Fibroblast of peridontal ligament (primary cell): ENCODE data around the gene C1orf141.
A peak's percentile ranks its signal among the peaks of the same experiment; 100 is the strongest.
"Not testable (repeated sequence)": the region's sequence is repeated elsewhere in the genome, so short reads cannot be mapped to it uniquely, and the experiment has no call there.

Experiments
- DNase-seq: peaks from one replicate; pipeline ENCODE4 v3.0.0-alpha.2; 2010; ENCODE audit errors: extremely low read depth

The C1orf141 gene

DNA sequence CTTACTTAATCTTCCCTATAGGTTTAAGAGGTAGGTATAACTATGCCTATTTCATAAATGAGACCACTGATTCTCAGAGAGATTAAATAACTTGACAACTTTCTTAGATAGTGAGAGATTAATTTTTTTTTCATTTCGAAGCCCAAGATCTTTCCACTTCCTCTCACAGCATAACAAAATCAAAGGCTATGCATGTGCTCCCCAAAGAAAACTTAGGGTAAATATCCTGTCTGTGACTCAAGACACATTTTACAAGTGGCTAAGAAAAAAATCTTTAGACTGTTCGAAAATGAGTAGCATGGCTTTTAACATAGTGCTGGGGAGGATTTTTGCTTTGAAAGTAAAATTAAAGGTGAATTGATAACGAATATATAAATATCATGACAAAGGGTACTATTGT lies 8.2 kb upstream of the C1orf141 start:
- DNase-seq = no peak

DNA sequence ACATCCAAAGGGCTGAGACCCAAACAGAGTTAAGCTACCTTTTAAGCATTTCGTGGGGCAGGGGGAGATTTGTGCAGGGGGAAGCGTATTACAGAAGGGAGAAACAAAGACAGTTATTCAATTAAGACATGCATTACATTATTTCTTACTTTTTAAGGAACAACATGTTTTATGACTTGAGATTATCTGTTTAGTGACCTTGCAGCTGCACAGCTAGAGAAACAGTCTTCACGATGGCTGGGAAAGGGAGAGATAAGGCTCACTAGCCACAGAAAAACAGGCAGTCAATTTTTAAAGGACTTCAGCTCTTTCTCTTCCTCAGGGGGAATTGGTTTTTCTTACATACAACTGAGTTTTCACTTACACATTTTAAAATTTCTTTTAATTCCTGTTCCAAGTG lies 7.1 kb upstream of the C1orf141 start:
- not testable (repeated sequence) for DNase-seq

DNA sequence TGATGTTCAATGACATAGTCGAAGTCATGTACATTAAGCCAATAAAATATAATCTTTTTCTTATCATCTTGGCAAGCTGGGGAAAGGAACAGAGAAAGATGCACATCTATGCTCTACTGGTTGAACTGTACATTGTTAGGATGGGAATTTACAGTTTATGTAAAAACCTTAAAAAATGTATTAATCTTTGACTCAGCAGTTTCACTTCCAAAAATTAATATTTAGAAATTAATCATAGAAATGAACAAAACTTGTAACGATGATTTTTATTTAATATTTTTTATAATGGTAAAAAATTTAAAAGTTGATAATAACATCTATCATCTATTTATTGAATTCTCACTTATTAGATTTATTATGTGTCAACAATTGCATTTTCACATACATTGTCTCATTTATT lies 5.7 kb upstream of the C1orf141 start:
- DNase-seq = no peak

DNA sequence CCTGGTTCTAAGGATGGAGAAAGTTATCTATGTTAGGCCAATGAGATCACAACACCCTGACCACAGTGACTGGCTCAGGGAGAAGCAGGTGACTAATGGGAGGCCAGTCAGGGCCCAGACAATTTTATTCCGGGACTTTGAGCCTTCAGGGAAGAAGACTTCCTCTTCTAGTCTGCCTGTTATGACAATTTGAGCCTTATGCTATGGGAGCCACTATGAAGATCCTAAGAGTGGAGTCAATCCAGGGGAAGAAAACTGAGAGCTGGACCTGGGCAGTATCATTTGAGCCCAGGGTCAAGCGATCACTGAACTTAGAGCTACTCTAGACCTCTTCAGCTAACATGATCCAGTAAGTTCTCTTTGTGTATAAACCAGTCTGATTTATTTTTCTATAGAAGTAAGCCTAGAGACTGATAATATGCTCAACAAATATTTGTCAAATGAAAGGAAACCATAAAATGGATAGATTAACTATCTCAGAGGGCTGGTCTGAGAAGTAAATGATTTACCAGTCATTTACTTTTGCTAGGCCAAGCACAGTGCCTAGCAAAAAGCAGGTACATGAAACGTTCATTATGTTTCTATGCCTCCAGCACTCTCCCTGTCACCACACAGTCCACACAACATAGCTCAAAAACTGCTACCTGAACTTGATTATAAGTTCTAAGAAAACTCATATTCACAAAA lies 4.2 kb upstream of the C1orf141 start:
- no peak for DNase-seq

DNA sequence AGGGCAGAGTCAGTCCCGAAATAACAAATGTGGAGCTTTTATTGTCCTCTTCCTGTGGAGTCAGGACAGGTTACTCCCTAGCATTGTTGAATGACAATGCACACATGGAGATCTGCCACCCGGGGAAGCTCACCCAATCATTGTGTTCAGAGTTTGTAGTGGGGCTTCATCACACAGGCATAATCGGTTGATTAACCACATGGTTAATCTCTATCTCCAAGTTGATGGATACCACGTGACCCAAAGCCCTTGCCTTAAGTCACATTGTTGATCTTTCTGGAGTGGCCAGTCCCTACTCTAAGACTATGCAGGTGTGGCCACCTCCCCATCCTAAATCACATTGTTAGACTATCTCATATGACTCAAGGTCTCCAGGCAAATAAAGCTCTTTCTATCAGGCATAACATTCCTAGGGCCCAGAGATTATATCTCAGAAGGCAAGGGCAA lies 2.6 kb upstream of the C1orf141 start:
- no peak for DNase-seq

DNA sequence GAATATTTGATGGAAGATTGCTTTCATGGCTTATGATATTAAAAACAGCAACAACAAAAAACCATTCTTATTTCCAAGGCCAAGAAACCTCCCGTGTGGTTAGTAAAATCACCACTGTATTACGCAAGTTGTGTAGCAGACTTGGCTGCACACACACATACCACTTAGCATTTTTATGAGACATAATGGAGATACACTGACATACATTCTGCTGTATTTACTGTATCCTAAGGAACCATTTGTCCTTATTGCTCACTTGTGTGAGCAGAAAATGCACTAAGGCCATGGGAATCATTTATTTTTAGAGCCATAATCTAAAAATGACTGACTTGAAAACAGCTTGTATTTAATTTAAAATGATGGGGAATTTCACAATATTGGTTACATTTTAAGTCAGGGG lies 584 bp upstream of the C1orf141 start:
- DNase-seq = peak; percentile 92

DNA sequence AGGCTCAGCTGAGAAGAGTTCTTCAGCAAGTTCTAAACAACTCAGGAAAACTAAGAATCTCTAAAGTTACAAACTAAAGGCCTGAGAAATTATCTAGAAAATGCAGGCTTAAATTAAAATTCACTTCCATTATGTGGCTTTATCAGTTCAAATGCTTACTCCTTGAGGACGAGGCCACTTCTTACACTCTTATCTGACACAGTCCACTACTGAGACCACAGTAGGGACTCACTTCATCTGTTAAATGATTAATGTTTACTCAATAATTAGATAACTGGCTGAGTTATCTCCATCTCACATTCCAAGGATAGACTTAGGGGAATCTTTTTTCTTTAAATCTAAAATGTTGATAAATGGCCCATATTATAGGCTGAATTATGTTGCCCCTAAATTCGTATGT lies 1.6 kb downstream of the C1orf141 start:
- no peak for DNase-seq

DNA sequence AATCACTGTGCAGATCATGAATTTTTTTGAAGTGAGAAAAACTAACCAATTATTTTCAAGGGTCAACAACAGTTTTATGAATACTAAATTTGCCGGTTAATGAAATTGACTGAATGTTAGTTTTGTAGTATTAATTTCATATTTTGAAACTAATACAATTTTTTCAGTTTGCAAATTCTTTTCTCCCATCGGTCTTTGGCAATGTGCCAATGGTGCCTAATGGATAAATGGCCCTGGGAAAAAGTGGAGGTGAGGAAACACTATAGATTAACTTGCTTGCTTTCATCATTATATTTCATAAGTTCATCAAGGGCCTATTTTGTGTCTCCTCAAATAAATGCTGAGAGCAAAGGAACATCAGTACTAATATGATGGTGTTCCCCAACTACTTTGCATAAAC lies 4.1 kb downstream of the C1orf141 start:
- no peak for DNase-seq

DNA sequence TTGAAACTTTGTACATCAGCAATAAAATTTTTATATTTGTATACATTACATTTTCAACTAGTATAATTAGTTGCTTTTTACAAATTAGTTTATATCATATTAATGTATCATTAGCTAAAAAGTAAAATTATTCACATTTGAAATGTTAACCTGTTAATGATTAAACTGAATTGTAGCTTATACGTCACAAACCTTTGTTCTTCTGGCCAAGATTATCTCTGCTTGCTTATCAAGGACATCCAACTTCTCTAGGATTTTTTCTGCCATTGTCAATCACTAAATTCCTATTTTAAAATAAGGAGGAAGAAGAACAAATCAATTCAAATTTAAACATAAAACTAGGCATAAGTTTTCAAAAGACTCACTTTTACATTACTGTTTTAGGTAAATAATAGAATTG lies 7.8 kb downstream of the C1orf141 start:
- DNase-seq = no peak

DNA sequence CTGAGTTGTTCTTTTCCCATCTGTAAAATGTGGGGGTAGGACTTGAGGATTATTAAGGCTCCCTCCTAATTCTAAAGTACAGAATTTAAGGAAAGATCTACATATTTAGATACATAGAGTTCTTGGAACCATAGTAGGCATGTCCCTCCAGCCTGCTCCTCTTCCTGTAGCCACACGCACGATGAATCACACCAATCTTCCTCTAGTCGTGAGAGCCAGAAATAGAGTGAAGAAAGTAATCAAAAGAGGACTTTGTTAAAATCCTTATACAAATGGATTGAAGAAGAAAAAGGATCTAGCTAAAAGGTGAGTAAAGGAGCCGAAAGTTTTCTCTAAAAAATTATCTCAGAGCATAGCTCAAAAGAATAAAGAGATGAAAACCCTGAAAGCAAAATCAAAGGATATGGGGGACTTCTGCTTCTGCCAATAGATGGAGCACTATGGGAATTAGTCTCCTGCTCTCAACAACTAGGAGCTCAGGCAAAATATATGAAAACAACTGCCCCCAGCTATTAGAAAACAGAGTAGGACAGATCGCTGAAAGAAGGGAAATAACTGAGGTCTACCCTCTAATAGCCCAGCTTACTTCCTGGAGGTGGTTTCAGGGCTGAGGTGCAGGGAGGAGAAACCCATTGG lies 8.5 kb downstream of the C1orf141 start:
- DNase-seq = peak; percentile 18

DNA sequence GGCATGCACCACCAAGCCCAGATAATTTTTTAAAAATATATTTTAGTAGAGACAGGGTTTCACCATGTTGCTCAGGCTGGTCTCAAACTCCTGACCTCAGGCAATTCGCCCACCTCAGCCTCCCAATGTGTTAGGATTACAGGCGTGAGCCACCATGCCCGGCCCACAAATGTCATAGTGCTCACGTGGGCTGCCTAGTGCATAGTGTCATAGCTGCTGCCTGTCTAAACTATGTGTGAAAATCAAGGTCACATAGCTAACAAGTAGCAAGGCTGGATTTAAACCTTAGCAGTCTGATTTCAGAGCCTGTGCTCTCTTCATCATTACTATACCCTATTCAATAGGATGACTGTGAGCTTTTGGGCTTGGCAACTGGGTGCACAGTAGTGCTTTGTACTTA lies 10.3 kb downstream of the C1orf141 start:
- no peak for DNase-seq

DNA sequence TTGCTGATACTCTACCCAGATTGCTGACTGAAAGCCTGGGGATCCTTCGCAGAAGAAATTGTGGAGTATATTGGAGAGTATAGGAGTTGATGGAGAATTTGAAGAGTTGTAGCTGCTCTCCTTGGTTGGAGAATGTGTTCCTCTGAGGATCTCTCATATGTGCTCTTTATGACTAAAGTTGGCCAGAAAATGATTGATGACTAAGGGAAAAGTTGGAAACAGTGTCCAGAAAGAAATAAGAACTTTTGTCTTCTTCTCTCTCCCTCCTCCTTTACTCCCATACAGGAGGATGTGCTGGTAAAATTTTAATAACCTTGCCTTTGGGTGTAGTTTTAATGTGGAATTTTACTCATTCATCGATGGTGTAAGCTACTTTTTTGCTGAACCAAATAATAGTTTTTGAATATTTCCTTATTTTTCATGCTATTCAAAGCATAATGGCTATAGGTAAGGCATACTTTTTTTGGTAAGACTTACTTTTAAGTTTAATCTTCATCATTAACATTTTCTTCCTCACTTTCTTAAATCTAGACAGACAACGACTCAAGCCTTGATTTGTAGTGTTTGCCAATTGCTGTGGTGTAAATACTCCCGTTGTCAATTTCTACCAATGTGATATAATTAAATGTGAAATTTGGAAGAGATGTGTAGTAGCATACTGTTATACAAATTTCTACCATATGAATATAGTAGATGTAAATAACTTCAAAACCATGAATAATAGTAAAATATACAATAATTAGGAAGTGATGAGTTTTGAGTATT lies 13.7 kb downstream of the C1orf141 start:
- DNase-seq = no peak

DNA sequence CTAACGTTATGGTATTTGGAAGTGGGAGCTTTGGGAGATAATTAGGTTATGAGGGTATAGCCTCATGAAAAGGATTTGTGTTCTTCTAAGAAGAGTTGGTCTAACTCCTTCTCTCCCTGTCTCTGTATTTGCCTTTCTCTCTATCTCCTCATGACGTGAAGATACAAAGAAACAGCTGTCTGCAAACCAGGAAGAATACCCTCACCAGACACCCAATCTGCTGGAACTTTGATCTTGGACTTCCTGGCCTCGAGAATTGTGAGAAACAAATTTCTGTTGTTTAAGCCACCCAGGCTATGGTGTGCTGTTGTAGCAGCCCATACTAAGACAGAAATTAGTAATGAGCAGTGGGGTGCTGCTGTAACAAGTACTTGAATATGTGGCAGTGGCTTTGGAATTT lies 16.1 kb downstream of the C1orf141 start:
- DNase-seq = no peak

DNA sequence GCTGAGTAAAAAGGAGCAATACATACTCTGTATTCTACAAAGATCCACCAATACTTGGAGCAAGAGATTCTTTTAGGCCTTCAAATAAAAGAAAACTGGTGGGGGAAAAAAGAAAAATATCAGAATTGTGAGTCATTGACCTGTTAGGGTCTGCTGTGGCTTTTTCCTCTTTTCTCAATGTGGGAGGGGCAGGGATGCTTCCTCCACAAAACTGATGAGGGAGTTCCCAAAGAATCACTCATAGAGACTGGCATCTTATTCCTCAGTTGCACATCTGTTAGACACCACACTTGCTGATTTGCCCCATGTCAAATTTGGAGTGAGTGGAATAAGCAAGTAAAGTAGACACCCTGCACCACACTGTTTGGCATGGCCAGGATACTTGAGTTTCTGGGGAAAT lies 16.6 kb downstream of the C1orf141 start:
- no peak for DNase-seq

DNA sequence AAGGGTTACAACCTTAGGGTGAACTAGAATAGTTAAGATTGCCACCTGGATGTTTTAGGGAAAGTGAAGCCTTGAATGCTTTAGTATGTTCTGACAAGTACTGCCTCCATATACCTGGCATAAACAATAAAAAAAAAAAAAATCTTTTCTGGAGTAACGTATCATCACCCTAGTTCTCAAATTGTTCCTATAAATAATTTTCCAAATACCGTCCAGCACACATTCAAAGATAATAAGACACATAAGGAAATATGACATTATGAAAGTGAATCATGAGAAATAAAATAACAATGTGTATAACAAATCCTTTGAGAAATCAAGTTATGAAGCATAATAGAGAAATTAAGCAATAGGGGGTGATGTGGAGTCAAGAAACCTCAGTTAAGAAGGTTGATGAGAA lies 20.6 kb downstream of the C1orf141 start:
- no peak for DNase-seq

DNA sequence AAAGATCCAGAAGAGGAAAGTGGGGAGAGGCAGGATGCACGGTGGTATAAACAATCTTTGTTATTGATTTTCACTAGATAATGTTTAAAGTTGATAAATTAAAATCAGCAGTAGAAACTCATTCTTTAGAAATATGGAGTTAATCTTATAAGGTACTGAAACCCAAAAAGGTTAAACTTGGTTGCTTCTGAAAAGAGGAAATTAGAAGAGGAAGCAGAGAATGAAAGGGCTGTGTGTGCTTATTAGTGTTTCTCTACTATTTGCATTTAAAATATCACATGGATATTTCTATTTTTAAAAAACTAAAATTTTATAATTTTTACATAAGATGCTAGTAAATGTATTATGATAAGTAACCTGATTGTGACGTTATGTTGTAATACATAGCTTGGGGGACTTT lies 24.4 kb downstream of the C1orf141 start:
- no peak for DNase-seq

DNA sequence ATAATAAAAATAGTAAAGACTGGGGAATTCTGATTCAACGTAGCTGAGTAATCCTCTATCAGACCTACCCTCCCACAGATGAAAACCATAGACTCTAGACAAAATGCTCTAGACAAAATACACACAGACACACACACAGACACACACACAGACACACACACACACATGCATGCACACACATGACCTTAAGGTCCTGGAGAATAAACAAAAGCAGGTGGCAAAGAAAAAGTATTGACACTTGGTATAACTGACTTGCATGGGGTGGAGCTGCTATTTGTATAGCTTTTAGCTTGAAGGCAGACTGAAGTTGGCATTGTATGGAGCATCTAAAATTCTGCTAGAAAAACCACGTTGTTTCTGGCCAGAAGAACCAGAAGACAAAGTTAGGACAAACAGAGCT lies 29.3 kb downstream of the C1orf141 start:
- DNase-seq = no peak

DNA sequence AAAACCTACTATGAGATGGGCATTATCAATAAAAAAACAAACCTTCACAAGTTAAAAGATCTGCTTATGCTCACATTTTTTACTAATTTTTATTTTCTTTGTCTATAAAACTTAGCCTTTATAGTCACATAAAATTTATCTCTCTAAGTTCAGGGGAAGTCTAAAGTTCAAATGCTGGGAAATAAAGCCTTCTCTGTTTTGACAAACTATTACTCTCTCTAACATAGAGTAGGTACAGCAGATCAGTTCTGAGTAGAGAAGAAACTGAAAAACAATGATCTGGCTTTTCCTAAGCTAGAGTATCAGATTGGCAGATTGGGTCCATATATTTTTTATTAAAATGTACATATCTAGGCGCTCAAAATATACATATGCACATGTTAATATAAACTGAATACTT lies 31.2 kb downstream of the C1orf141 start:
- no peak for DNase-seq

DNA sequence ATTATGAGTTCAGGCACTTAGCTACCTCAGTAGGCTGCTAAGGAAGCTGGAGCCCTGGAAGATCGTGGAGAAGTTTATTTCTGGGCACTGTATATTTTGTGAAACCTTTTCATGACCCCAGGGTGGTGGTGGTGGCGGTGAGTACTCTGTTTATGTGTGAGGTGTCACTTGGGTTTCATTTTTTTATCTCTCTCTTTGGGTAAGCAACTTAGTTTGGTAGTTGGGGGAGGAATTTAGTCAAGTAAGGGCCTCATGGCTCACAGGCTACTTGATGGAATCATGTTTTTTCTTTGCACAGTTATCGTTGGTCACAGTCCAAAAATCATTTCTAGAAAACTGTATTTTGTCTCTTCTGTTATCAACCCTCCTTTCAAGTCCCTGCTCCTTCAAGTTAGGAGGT lies 33.9 kb downstream of the C1orf141 start:
- no peak for DNase-seq

DNA sequence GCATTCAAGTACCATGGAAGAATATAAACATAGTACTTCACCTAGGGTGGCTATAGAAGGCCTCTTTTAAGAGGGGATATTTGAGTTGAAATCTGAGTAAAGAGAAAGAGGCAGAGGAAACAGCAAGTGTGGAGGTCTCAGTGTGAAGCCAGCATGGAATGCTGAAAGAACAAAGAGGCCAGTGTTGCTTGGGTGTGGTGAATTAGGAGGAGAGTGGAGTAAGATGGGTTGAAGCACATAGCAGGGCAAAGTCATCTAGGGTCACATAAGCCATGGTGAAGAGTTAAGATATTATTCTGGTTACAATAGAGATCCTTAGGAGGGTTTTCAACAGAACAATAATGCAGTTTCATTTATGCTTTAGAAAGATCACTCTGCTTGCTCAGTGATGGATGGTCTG lies 37.5 kb downstream of the C1orf141 start:
- no peak for DNase-seq

DNA sequence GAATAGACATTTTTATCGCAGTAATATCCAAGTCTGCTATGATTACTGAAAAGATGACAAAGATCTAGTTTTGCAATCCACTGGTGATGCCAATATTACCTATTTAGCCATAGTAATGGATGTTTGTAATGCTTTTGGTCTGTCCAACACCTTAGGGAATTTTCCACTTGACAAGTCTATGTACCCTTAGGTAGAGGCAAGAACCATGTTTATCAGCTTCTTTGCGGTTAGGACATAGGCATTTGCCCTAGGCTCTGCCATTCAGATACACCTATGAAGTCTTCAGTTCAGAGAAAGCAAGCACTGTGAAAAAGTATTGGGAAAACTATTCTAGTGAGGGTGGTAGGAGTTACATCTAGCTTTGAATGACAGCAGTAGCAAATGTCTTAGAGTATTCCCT lies 40.6 kb downstream of the C1orf141 start:
- DNase-seq = no peak

DNA sequence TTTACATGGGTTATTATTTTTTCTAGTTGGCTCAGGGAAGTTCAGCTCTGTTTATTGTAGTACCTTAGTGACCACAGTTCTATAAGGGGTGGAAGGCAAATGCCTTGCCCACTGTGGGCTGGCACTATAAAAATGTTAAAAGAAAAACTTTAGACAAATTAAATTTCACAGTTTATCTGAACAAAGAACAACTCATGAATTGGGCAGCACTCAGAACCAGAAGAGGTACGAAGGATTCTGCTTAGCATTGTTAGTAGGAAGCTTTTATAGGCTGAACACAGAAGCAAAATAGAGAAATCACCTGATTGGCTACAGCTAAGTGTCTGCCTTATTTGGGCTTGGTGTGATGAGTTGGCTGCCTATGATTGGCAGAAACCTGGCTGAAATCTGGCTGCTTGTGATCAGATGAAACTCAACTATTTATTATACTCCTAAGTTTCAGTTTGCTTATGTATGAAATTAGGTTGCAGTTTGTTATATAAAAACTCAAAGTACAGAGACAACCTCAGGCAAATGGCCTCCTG lies 45.0 kb downstream of the C1orf141 start:
- DNase-seq = no peak

DNA sequence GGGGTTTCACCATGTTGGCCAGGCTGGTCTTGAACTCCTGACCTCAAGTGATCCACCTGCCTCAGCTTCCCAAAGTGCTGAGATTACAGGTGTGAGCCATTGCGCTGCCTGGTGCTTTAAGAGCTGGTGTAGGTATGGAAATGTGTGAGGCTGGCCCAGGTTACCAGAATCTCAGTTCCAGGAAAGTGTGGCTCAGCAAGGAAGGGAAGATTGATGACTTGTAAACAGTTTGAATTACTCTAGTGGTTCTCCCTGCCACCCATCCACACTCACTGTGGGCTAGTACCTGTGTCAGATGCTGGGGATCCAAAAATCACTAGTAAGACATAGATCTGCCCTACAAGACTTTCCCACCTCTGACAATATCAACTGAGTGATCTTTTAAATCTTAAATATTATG lies 46.3 kb downstream of the C1orf141 start:
- DNase-seq = no peak
